Head of caudate nucleus (tissue), 42 donors: ENCODE results near the gene PRAMEF12.
"Not testable (repeated sequence)": the region's sequence is repeated elsewhere in the genome, so short reads cannot be mapped to it uniquely, and the experiment has no call there.

Source experiments
- DNase-seq, 42 donors: peaks; one replicate each; pipeline versions ENCODE4 v3.0.0 to v3.0.0-alpha.2; 2020 to 2021; ENCODE audit warnings: mixed read lengths in 7 of 42
- intact Hi-C: fragments of 100-400 bp; cut with DNase I; formaldehyde crosslinking; loops from one replicate; pipeline ENCODE4 v1.15.0; 2022

Gene PRAMEF12

DNA sequence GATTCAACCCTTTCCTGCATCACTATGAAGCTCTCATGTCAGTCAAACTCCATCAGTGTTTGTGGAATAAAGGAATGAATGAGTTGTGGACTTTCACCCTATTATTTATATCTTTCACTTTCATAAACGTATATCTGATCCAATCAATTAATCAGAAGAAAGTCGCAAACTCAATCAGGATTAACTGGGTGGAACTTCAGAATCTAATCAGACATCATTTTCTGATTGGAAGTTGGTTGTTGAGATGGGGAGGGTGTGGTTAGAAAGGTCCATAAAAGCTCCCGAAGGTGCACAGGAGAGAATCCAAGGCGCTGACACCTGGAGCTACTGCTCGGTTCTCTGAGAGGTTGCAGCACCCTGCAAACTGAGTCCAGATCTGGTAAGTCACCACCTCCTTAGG lies at the start of gene PRAMEF12:
Gene PRAMEF12, plus strand, starts transcription at position 301 of the 400 bp plus-strand sequence. CDS start 1,130 bp downstream, outside the sequence.
- no peak for DNase-seq
- intact Hi-C loops: no loop called here

DNA sequence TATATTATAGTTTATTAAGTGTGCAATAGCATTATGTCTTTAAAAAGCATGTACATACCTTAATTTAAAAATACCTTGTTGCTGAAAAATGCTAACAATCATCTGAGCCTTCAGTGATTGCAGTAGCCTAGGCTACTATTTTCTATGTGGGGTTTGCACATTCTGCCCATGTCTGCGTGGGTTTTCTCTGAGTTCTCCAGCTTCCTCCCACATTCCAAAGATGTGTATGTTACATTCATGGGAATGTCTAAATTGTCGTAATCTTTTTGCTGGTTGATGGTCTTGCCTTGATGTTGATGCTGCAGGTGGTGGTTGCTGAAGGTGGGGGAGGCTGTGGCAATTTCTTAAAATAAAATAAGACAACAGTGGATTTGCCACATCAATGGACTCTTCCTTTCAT lies 45.1 kb upstream of the PRAMEF12 start:
- no peak for DNase-seq
- intact Hi-C loops: no loop called here

DNA sequence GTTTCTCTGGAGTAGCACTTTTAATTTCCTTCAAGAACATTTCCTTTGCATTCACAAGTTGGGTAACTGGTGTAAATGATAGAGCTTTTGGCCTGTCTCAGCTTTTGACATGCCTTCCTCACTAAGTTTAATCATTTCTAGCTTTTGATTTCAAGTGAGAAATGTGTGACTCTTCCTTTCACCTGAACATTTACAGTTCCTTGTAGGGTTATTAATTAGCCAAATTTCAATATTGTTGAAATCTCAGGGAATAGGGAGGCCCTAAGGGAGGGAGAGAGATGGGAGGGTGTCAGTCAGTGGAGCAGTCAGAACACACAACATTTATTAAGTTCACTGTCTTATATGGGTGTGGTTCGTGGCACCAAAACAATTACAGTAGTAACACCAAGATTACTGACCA lies 43.4 kb upstream of the PRAMEF12 start:
- no peak for DNase-seq
- intact Hi-C loops: no loop called here

GRCh38 chr1:12731084-12731483 lies 42.5 kb upstream of the PRAMEF12 start:
- intact Hi-C loops, DNase-seq: not testable (repeated sequence)

GRCh38 chr1:12734651-12735050 lies 38.9 kb upstream of the PRAMEF12 start:
- intact Hi-C loops: no loop called here

GRCh38 chr1:12738934-12739333 lies 34.6 kb upstream of the PRAMEF12 start:
- intact Hi-C loops: no loop called here
- no peak for DNase-seq

More at GRCh38 chr1:12734651-12735050, 38.9 kb upstream of the PRAMEF12 start:
- no peak for DNase-seq

DNA sequence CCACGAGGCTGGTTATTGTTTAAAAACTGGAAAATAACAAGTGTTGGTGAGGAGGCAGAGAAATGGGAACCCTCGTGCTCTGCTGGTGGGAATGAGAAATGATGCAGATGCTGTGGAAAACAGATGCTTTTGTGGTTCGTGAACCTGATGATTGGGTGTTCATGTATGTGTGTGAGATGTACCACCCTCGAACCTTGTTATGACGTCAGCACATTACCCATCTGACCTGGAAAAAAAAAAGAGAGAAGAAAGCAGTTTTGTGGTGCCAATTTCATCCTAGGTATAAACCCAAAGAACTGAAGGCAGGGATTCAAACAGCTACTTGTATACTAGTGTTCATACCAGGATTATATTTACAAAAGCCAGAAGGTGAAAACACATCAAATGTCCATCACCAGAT lies 33.9 kb upstream of the PRAMEF12 start:
- intact Hi-C loops: no loop called here

GRCh38 chr1:12741946-12742345 lies 31.6 kb upstream of the PRAMEF12 start:
- DNase-seq: no peak
- intact Hi-C loops: no loop called here

More for the DNA sequence above, 33.9 kb upstream of the PRAMEF12 start:
- DNase-seq: no peak

DNA sequence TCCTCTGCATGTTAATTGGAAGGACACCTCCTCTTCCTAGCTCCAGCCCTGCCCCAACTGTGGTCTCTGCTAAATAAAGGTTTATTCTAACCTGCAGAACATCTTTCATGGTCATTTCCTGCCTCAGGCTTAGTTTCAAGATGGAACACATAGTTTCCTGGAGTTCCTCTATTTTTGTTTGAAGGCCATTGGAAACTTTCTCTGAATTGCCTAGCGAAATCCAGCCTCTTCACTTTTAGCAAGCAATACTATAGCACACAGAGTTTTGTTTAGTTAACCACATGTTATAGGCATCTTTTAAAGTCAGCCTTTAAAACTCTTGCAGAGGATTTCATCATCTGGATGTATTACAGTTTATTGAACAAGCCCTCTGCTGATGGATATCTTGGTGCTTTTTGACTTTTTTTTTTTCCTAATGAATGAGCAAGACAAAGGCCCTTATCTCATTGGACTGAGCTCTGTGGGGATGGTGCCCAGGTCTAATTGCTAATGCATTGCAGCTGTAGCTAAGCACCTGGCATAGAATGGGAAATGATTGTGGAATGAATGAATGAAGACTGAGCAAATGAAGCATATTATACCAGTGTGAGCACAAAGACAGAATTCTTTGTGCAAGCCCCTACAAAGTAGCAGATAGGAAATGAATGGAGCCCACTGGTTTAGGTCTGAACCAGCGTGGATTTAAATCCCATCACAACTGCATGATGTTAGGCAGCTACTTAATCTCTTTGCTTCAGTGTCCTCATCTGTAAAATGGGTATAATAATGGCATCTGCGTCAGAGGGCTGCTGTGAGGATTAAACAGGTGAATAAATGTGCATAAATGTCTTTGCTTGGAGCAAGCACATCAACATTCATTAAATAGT lies 28.2 kb upstream of the PRAMEF12 start:
- DNase-seq: no peak
- intact Hi-C loops: no loop called here

GRCh38 chr1:12745992-12746323 lies 27.6 kb upstream of the PRAMEF12 start, which contains the start of gene CFAP107:
Gene CFAP107, plus strand, starts transcription at chr1:12746200. Its CDS starts 231 bp downstream, at chr1:12746431.
- intact Hi-C loops: no loop called here

GRCh38 chr1:12748778-12749355 lies 24.7 kb upstream of the PRAMEF12 start:
- intact Hi-C loops: no loop called here
- no peak for DNase-seq

More at GRCh38 chr1:12745992-12746323, 27.6 kb upstream of the PRAMEF12 start, which contains the start of gene CFAP107:
- DNase-seq: no peak

DNA sequence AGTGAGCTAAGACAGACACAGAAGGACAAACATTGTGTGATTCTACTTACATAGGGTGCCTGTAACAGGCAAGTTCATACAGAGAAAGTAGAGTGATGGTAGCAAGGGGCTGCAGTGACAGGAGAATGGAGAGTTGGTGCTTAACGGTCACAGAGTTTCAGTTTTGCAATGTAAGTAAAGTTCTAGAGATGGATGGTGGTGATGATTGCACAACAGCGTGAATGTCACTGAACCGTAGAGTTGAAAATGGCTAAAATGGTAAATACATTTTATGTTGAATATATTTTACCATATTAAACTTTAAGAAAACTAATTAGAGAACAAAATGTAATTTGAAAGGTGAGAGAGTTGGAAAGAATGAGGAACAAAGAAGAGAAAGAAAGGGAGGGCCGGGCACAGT lies 18.8 kb upstream of the PRAMEF12 start:
- DNase-seq: no peak
- intact Hi-C loops: no loop called here

DNA sequence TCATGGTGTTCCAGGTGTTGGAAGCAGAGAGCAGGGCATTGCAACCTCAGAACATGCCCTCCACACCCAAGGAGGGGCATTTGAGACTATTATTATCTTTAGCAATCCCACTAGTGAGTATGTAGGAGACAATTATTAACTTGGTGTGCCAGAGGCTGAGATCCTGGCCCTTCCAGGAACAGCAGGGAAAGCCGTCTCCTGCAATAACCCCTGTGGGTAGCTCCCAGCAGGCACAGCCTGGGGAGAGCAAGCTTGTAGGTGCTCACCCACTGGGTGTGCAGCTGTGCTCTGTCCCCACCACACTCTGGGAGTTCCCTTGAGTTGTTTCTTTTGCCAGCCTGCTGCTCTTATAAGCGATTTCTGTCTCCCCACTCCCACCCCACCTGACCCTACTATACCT lies 17.3 kb upstream of the PRAMEF12 start:
- intact Hi-C loops: no loop called here
- no peak for DNase-seq

GRCh38 chr1:12756768-12757413 lies 16.6 kb upstream of the PRAMEF12 start:
- intact Hi-C loops: no loop called here
- DNase-seq: no peak

DNA sequence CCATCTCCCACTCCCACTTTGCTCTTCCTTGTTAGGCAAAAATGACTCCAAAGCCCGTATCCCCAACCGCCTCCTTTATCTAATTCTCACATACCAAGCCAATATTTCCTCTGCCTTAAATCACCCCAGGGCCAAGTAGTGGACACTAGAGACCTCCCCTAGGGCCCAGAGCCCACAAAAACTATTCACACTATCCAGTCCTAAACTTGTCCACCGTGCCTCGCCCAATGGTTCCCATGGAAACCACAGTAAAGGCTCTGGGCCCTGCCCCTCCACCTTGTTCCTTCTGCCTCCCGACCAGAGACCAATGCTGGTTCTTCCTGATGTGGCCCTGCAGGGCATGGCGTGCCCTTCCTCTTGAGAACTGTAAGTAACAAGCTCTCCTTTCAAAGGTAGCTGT lies 15.7 kb upstream of the PRAMEF12 start:
- intact Hi-C loops: no loop called here
- DNase-seq: no peak

GRCh38 chr1:12760256-12760795 lies 13.2 kb upstream of the PRAMEF12 start:
- no peak for DNase-seq
- intact Hi-C loops: no loop called here

GRCh38 chr1:12761781-12762180 lies 11.8 kb upstream of the PRAMEF12 start:
- intact Hi-C loops: no loop called here
- no peak for DNase-seq

DNA sequence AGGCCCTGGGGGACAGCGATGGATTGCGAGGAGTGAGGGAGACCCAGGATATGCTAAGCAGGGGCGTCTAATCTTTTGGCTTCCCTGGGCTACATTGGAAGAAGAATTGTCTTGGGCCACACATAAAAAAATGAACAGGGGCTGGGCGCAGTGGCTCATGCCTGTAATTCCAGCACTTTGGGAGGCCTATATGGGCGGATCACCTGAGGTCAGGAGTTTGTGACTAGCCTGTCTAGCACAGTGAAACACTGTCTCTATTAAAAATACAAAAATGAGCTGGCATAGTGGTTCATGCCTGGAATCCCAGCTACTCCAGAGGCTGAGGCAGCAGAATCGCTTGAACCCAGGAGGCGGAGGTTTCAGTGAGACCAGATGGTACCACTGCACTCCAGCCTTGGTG lies 10.8 kb upstream of the PRAMEF12 start:
- intact Hi-C loops: no loop called here

GRCh38 chr1:12763479-12763878 lies 10.1 kb upstream of the PRAMEF12 start:
- intact Hi-C loops: no loop called here
- no peak for DNase-seq

More for the DNA sequence above, 10.8 kb upstream of the PRAMEF12 start:
- no peak for DNase-seq

- no peak for DNase-seq
- intact Hi-C loops: no loop called here
Observed at GRCh38 chr1:12764016-12764415, 9.5 kb upstream of the PRAMEF12 start.
